KMS-11 (cell line): ENCODE data around the gene SYT13.

Source experiments
- H2AFZ ChIP-seq: fragments of 200-600 bp; sonication (generic); 2 replicates; pipeline ENCODE4 v1.6.1; 2016; ENCODE audit warnings: antibody characterized with exemption, mixed run types, low read depth
- H3K27ac ChIP-seq: fragments of 200-600 bp; sonication (generic); 2 replicates; pipeline ENCODE4 v1.6.1; 2016; ENCODE audit warnings: mild to moderate bottlenecking, mixed run types
- H3K27me3 ChIP-seq: fragments of 200-600 bp; sonication (generic); 2 replicates; pipeline ENCODE4 v1.6.1; 2017; ENCODE audit warnings: mild to moderate bottlenecking, low read depth, mixed run types, moderate library complexity; ENCODE audit not compliant: insufficient read depth
- H3K36me3 ChIP-seq: fragments of 200-600 bp; sonication (generic); 2 replicates; pipeline ENCODE4 v1.6.1; 2017; ENCODE audit warnings: mild to moderate bottlenecking, mixed run types; ENCODE audit not compliant: insufficient read depth
- H3K4me1 ChIP-seq: fragments of 200-600 bp; sonication (generic); 2 replicates; pipeline ENCODE4 v1.6.1; 2016; ENCODE audit warnings: mild to moderate bottlenecking, low read depth, mixed run types; ENCODE audit not compliant: poor library complexity, severe bottlenecking
- H3K4me2 ChIP-seq: fragments of 200-600 bp; sonication (generic); 2 replicates; pipeline ENCODE4 v1.7.0; 2016; ENCODE audit warnings: mild to moderate bottlenecking, mixed run types
- H3K4me3 ChIP-seq: fragments of 200-600 bp; sonication (generic); IDR thresholded peaks from 2 replicates; pipeline ENCODE4 v1.6.1; 2017; ENCODE audit warnings: low read depth, low read length, mixed read lengths; ENCODE audit not compliant: insufficient read depth
- H3K79me2 ChIP-seq: fragments of 200-600 bp; sonication (generic); 2 replicates; pipeline ENCODE4 v1.6.1; 2016; ENCODE audit warnings: low read depth, mixed run types; ENCODE audit not compliant: insufficient read depth
- H3K9ac ChIP-seq: fragments of 200-600 bp; sonication (generic); 2 replicates; pipeline ENCODE4 v1.6.1; 2016; ENCODE audit warnings: mild to moderate bottlenecking, mixed run types
- H4K20me1 ChIP-seq: fragments of 200-600 bp; sonication (generic); 2 replicates; pipeline ENCODE4 v1.6.1; 2016; ENCODE audit warnings: mild to moderate bottlenecking, mixed run types; ENCODE audit not compliant: insufficient read depth
- TF ChIP-seq, protein P1 (sequence below): fragments of 200-600 bp; sonication (generic); conservative IDR thresholded peaks from 2 replicates; pipeline ENCODE4 v1.6.1; 2017; ENCODE audit warnings: low read depth, mild to moderate bottlenecking, antibody characterized with exemption, low read length, moderate library complexity, mixed read lengths

The SYT13 gene

DNA sequence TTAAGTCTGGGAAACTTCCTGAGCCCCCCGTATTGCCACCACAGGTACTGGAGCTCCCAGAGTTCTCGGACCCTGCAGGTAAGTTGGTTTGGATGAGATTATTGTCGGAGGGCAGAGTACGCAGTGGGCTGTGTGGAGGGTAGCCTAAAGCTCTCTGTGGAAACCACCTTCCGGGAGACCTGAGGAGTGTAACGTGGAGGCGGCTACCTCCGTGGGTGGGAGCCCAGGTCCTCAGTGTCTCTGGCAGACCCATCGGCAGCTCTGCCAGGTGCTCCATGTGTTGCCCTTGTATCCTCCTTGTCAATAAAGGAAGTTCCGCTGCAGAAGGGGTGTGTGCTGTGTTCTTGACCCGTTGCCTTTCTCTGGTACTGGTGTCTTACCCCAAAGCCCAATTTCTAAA, 61.4 kb downstream of the SYT13 start:
- no peaks in the 10 kb centered on the region for H3K27me3 ChIP-seq
- TF ChIP-seq, protein P1, sequence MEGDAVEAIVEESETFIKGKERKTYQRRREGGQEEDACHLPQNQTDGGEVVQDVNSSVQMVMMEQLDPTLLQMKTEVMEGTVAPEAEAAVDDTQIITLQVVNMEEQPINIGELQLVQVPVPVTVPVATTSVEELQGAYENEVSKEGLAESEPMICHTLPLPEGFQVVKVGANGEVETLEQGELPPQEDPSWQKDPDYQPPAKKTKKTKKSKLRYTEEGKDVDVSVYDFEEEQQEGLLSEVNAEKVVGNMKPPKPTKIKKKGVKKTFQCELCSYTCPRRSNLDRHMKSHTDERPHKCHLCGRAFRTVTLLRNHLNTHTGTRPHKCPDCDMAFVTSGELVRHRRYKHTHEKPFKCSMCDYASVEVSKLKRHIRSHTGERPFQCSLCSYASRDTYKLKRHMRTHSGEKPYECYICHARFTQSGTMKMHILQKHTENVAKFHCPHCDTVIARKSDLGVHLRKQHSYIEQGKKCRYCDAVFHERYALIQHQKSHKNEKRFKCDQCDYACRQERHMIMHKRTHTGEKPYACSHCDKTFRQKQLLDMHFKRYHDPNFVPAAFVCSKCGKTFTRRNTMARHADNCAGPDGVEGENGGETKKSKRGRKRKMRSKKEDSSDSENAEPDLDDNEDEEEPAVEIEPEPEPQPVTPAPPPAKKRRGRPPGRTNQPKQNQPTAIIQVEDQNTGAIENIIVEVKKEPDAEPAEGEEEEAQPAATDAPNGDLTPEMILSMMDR, result no peak
- H3K4me3 ChIP-seq, result no peak overlapping the region
- no peak overlapping the region for H3K27ac ChIP-seq
- no peaks in the 10 kb centered on the region for H3K36me3 ChIP-seq
- no peaks in the 10 kb centered on the region for H3K4me1 ChIP-seq
- no peak overlapping the region for H2AFZ ChIP-seq
- no peaks in the 10 kb centered on the region for H4K20me1 ChIP-seq
- H3K9ac ChIP-seq, result no peak overlapping the region
- no peaks in the 10 kb centered on the region for H3K79me2 ChIP-seq
- H3K4me2 ChIP-seq, result no peak overlapping the region

DNA sequence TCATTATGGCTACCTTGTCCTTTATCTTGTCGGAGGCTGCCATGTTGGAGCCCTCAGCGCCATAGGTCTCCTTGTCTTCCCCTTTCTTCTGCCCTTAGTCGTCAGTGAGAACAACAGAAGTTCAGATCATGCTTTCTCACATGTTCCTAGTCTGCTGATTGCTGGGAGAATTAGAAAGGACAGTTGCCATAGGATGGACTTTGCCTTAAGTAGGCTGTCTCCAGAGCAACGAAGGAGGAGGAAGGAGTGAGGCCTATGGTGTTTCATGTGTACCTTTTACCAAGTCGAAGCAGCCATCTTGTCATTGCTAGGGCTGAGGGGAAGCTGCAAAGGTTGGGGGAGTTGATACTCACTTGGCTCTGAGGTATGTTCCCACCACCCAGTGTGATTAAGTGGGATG, 62.6 kb downstream of the SYT13 start:
- H3K4me2 ChIP-seq, result no peak overlapping the region
- H3K27me3 ChIP-seq, result no peaks in the 10 kb centered on the region
- no peaks in the 10 kb centered on the region for H3K36me3 ChIP-seq
- H3K4me3 ChIP-seq, result no peak overlapping the region
- TF ChIP-seq, protein P1, result no peak
- H3K27ac ChIP-seq, result no peak overlapping the region
- H3K9ac ChIP-seq, result no peak overlapping the region
- no peaks in the 10 kb centered on the region for H3K4me1 ChIP-seq
- H2AFZ ChIP-seq, result no peak overlapping the region
- no peaks in the 10 kb centered on the region for H4K20me1 ChIP-seq
- H3K79me2 ChIP-seq, result no peaks in the 10 kb centered on the region

DNA sequence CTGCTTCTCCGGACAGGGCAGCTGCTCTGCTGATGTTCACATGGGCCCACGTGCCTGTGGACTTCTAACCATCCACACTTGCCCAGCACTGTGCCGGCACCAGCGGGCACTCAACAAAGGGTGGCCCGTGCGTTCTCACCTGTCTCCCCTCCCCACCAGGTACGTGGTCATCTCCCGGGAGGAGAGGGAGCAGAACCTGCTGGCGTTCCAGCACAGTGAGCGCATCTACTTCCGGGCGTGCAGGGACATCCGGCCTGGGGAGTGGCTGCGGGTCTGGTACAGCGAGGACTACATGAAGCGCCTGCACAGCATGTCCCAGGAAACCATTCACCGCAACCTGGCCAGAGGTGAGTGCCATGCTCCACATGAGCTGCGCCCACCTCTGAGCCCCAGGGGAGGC, 66.7 kb downstream of the SYT13 start:
- no peaks in the 10 kb centered on the region for H4K20me1 ChIP-seq
- H3K36me3 ChIP-seq, result no peaks in the 10 kb centered on the region
- TF ChIP-seq, protein P1, result no peak
- H2AFZ ChIP-seq, result no peak overlapping the region
- H3K27me3 ChIP-seq, result no peaks in the 10 kb centered on the region
- no peak overlapping the region for H3K27ac ChIP-seq
- H3K79me2 ChIP-seq, result no peaks in the 10 kb centered on the region
- H3K4me3 ChIP-seq, result no peak overlapping the region
- H3K9ac ChIP-seq, result no peak overlapping the region
- no peak overlapping the region for H3K4me2 ChIP-seq
- H3K4me1 ChIP-seq, result peaks cover 8% of the 10 kb centered on the region

DNA sequence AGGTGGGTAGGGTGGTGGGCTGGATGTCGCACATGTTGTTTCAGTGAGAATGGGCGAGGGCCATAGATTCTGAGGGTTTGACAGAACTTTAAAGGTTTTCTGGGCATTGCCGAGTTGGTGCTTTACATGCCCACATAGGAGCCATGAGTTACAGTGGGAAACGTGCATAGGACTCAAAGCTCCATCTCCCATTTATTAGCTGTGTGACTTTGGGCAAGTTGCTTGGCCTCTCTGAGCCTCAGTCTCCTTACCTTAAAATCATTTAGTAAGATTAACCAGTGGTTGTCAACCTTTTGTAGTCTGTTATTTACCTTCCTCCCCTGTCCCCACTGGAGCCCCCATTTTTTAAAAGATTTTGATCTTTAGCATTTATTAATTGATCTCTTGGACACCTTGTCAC, 67.4 kb downstream of the SYT13 start:
- no peak overlapping the region for H2AFZ ChIP-seq
- H4K20me1 ChIP-seq, result no peaks in the 10 kb centered on the region
- H3K9ac ChIP-seq, result no peak overlapping the region
- H3K4me1 ChIP-seq, result peaks cover 8% of the 10 kb centered on the region
- H3K4me2 ChIP-seq, result no peak overlapping the region
- no peaks in the 10 kb centered on the region for H3K36me3 ChIP-seq
- H3K27ac ChIP-seq, result no peak overlapping the region
- TF ChIP-seq, protein P1, result no peak
- no peak overlapping the region for H3K4me3 ChIP-seq
- no peaks in the 10 kb centered on the region for H3K79me2 ChIP-seq
- H3K27me3 ChIP-seq, result no peaks in the 10 kb centered on the region
